GM20431 (cell line): ENCODE data around the gene DDAH1.

Experiments
- in situ Hi-C: fragments of 300-500 bp; cut with MseI, MboI; formaldehyde crosslinking; loops from one replicate; pipeline ENCODE4 v1.15.0; 2020; ENCODE audit warnings: low sequenced_read_pairs; ENCODE audit not compliant: unreplicated experiment

Gene DDAH1

DNA sequence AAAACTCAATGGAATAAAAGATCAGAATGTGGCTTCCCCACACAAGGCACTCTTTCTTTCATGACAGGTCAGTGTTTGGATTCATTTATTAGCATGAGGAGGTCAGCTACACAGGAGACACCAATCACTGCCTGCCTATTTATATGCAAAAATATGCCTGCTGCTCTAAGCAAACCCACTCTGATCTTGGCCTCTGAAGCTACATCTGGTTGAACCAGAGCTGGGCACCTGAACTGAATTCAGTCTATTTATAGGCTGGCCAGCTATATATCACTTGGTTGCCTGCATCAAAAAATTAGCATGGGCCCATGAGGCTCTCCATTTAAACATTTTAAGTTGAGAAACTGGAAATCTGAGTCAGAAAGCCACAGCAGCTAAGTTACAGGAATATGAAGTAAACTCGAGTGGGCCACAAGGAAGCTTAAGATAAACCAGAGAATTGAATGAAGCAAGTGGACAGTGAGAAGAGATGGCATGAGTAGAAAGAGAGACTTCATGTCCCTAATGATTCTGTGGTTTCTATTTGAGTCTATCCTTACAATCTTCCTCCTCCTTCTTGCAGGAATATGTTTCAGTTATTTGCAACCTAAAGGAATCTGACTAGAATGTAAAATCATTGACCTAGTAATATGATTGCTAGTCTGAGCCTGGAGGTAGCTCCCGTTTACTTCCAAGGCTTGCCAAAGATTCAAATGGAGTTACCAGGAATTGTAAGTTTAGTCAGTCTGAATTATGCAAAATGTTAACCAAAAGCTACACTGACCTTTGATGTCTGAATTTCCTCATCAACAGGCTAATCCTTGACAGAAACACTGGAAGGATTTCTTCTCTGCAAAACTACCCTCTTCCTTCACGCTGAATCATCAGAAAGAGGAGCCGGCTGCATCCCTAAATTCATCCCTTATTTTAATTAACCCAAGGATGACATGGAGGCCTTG is 17.7 kb downstream of the DDAH1 start:
- in situ Hi-C loops: no loop called here

DNA sequence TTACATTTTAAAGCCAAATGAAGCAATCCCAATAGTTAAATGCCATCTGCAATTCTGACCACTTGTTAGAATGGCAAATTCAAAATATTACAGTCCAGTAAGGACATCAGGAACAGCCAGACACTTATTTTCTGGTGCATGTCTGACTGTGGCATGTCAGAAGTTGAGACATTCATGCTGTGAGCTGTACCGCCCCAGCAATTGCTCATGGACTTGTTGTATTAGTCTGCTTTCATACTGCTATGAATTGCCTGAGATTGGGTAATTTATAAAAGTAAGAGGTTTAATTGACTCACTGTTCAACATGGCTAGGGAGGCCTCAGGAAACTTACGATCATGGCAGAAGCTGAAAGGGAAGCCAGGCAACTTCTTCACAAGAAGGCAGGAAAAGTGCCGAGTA is 19.1 kb downstream of the DDAH1 start:
- in situ Hi-C loops: no loop called here

DNA sequence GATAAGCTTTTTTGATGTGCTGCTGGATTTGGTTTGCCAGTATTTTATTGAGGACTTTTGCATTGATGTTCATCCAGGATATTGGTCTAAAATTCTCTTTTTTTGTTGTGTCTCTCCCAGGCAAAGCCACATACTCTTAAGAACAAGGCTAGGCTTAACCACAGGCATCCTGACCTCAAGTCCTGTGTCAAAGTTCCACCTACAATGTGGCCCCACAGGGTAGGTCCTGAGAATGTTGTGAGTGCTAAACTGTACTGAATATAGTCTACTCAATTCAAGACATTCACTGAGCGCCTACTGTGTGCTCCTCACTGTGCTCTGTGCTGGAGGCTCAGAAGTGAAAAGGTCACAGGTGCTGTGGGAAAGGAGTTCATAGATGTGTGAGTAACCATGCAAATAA is 20.6 kb downstream of the DDAH1 start:
- in situ Hi-C loops: no loop called here

DNA sequence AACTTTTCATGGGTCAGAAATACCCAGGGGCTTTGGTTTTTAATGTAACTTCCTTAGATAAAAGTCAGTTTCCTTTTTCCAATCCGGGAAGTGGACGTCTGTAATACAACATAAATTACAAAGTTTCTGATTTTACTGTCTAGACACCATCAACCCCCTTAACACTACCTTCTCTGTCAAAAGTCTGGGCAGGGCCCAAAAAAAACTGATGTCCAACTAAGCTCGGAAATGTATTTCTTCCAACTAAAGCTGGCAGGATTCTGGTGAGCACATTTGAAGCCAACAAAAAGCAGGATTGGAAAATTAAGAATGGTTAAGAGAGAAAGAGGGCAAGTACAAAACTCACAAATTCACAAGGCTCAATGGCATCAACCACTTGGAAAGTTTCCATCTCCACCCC is 24.3 kb downstream of the DDAH1 start:
- in situ Hi-C loops: no loop called here

DNA sequence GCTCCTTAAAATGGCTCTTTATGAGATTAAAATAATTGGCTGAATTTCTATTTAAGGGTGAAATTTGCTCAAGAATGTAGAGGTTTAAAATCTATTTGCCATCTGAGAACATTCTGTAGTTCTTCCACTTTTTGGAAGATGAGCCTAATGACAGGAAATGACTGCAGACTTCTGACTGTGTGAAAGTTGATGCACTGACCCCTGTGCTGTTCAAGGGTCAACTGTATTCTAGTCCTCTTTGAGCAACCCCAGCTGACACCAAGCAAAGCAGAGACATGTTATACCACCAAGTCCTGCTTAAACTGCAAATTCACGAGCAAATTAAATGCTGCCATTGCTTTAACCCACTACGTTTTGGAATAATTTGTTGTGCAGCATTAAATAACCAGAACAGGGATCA is 26.6 kb downstream of the DDAH1 start:
- in situ Hi-C loops: no loop called here

DNA sequence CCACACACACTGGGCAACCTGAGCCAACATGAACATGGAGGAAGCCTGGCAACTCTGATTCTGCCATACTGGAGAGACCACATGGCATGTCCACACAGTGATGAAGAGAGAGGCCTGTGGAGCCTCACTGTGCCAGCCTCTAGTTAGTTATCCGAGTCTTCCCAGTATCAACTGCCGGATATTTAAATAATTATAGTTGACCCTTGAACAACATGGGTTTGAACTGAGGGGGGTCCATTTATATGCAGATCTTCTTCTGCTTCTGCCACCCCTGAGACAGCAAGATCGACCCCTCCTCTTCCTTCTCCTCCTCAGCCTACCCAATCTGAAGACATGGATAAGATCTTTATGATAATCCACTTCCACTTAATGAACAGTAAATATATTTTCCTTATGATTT is 27.8 kb downstream of the DDAH1 start:
- in situ Hi-C loops: no loop called here

DNA sequence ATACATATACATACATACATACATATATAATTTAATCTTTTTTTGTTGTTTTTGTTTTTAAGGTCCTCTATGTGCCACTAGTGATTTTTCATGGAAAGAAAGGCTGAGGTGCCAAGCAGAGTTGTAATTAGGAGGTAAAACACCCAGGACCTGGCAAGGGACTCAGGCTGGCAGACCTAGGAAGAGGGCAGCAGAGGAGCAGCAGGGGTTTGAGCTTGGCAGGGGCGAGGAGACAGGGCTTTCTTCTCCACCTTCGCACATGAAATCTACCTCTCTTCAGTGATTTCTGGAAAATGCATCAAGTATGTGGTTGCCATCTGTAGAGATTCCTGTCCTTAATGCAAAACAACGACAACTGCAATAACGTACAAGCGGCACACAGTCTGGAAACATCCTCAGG is 31.9 kb downstream of the DDAH1 start:
- in situ Hi-C loops: no loop called here

DNA sequence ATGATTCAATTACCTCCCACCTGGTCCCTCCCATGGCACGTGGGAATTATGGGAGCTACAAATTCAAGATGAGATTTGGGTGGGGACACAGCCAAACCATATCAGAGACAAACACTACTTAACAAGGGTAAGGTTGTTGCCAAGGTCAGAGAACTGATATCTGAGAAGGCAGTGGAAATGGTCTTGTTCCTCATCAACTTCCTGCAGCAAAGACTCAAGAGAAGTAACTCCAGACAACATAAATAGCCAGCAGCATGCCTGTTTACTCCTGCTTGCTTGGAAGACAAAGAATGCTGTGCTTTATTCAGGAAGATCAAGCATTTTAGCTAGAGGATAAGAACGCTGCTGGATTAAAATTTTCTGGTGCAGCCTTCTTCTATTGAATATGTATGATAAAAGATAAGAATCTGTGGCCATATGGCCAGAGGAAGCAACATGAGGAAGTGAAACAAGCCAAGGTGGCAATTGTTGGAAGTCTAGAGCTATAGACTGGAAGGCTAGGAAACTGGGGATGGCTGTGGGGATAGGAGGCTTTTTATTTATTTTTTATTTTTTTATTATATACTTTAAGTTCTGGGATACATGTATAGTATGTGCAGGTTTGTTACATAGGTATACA is 36.4 kb downstream of the DDAH1 start:
- in situ Hi-C loops: no loop called here

DNA sequence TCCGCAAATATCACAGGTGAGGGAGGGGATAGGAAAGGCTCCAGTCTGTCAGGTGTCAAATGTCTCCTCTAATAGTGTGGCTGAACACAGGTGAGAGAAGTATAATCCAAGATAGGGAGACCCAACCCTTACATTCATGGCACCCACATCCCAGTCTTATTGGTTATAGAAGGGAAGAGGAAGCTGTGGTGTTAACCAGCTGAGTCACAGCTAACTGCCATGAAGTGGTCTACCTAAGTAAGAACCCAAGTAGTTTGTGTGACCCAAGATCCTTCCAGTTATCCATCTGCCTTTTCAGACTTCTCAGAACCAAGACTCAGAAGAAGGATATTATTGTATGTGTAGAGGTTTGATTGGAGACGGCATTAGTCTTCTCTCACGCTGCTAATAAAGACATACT is 37.1 kb downstream of the DDAH1 start:
- in situ Hi-C loops: no loop called here

DNA sequence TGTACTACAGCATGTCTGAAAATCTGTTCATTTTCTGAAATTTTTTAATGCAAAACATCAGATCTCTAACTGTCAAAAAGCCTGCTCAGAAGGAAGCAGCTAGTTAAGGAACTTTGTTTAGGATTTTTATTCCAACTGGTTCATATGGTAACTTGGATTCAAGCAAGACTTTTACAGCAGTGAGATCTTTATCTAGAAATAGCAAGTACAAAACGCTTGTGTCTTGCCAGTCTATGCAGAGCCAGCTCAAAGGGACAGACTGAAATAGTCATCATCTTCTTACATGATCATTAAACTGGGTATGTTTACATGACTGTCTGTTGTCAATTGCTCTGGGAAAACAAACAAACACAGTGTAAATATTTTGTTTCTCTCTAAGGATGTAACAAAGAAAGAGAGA is 37.6 kb downstream of the DDAH1 start:
- in situ Hi-C loops: no loop called here

DNA sequence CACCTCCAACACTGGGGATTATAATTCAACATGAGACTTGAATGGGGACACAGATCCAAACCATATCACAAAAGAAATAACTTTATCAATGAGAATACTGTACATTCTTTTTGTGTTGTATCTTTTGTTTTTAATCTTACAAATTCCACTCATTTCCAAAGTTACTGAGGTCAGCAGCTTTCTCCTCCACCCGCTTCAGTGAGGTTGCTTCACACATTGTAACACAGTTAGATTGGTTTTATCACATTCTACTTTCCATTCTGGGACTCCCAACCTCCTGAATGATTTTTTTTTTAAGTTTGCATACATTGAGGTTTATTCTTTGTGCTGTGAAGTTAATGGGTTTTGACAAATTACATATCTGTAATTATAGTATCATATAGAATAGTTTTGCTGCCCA is 43.8 kb downstream of the DDAH1 start:
- in situ Hi-C loops: no loop called here

DNA sequence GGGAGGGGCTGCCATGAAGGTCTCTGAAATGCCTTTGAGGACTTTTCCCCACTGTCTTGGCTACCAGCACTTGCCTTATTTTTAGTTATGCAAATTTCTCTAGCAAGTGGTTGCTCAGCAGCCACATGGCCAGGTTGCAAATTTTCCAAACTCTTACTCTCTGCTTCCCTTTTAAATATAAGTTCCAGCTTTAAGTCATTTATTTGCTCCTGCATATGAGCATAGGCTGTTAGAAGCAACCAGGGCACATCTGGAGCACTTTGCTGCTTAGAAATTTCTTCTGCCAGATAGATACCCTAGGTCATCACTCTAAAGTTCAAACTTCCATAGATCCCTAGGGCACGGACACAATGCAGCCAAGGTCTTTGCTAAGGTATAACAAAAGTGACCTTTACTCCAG is 44.8 kb downstream of the DDAH1 start:
- in situ Hi-C loops: no loop called here

DNA sequence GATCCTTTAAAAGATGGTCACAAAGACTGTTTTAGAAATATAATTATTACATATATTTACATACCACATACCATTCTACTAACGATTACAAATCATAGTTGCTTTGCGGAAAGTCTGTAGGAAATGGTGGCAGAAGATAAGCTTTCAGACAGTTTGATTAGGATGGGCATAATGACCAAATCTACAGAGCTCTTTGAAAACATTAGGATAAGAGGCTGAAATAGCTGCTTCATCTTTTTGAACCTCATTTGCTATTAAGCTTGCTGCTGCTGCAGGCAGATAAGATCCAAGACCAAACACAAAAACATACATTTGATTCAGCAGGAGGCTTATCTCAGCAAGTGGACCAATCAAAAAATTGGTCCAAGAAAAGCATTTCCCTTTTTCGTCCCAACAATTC is 47.1 kb downstream of the DDAH1 start:
- in situ Hi-C loops: no loop called here

DNA sequence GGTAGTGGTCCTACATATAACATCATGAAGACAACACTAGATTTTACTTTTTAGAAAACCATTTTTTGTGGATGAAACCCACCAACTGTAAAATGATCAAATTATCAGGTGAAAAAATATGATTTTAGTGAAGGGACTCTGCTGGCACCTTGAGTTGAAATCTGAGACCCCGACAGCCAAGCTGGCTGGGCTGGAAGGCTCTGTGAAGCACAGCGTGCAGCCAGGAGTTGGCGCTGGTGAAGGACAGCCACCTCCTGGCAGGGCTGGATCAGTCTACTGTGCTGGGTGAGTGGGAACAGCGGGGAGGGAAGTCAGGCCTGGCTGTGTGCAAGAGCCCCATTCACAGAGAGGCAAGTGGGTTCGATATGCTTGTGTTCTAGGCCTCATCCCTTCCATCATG is 47.9 kb downstream of the DDAH1 start:
- in situ Hi-C loops: no loop called here

DNA sequence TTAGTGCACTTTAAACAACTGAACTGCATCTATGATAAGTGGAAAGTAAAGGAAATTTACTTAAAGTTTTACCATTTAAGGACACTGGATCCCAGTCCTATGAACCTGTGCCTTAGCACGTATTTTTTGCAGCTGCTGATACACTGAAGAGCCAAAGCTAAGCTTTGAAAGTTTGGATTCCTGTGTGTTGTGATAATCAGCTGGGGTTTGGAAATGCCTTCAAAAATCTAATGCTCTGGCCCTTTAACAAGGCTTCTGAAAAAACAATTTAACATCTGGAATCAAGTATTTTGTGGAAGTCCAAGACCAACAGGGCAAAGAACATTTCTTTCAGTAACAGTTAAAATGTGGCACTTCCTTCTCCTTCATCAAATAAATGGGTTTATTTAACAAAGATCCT is 51.8 kb downstream of the DDAH1 start:
- in situ Hi-C loops: no loop called here

DNA sequence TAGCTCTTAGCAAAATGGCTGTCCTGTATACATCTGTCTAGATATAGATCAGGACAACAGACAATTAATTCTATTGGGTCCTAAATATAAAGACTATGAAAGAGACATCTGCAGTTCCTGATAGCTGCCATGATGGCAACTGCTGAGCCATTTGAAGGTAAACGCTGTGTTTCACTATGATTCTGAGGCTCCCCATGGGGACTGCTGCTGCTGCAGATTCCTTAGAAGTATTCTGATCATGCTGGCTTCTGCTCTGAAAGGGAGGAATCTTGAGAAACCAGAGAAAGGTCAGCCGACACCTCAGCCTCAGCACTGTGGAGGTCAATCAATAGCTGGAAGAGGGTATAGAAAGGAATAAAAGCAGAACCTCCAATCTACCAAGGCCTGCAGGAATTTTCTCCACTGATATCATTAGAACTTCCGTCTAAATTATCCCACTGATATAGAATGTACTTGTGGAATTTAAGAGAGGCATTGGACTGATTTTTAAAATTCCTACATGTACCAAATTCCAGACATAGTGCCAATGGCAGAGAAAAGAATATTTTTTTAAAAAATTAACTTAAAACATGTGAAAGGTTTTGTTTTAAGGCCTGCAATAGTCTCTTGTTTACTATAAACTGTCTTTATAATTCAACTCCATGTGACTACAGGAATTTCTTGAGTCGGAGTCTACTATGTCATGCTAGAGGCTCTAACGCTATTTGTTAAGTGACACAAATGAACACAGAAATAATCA is 53.2 kb downstream of the DDAH1 start:
- in situ Hi-C loops: no loop called here

DNA sequence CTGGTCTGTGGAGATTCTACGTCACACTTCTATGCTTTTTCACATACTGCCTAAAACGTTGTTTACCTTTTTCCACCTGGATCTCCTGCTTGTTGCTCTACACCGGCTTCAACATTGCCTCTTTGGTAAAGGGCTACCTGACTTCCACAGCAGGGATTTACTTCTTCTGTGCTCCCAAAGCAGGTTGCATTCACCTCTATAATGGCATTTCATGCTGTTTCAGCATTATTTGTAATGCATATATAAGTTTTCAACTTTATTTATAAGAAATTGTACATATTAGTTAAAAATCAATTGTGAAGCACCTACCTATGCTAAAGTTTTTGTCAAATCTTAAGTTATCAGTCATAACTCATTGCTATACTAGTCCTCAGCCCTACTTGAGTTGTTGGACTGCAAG is 55.4 kb downstream of the DDAH1 start:
- in situ Hi-C loops: no loop called here

DNA sequence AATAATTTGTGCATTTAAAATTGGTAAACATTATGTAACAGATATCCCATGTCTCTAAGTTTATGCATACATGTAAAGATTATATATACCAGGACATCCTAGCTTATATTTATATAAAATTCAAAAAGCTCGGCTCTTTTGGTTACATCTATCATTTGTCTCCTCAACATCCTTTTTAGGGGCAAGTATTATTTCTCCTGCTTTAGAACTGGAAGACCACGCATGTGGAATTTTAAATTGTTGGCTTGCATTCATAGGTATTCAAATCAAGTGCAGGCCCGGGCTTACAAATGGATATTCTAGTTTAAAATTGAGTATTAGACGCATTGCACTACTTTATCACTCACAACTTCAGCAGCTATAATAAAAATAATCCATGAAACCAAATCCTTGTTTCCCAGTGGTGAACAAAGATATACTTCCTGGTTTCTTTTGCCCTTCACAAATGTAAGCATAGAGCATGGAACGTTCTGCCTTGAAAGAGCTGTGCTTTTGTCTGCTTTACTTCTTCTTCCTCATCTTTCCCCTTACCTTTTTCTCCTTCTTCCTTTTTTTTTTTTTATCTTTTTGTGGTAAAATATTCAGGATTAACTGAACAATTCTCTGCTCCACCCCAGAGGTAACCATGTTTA is 57.1 kb downstream of the DDAH1 start:
- in situ Hi-C loops: no loop called here

DNA sequence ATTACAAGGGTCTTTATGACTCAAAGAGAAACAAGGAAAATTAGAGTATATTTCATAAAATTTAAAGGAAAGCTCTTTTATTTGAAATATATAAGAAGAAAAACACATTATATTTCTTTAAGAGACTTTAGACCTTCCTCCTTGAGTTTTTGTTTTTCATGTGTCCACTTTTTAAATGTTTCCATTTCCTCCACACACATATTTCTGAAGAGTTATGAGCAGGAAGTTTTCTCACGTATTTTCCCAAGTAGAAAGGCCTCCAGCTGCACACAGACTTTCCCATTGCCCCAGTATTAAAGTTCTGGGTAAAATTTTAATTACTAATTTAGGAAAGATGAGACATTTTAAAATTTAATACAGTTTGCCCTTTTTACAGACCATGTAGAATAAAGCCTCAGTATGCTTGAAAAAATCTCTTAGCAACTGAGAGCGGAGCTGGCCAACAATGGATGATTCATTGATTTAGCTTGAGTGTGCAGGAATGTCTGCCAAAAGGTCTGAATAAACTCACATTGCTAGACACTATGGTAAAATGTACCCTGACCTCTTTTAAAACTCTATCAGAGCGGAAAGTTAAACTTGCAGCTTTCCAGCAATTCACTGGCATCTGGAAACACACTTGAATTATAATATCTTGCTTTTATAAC is 57.9 kb downstream of the DDAH1 start:
- in situ Hi-C loops: no loop called here

DNA sequence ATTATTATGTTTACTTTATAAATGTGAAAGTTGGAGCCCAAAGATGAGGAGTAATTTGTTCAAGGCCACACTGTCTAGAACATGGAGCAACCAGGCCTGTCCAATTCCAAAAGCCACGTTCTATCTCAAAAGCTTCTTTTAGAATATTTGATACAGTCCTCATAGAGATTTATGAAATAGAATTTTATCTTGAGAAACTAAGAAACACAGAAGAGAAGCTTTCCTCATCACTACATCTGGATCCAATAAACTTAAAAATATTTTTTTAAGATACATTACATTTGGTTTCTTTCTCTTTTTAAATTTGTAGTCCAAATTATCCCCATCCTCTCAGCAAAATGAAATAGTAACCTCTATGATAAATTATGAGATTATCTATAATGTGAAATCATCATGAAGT is 58.9 kb downstream of the DDAH1 start:
- in situ Hi-C loops: no loop called here
